ENCODE data around the gene XPNPEP3. TPM values are rescaled to one million over a fixed set of nuclear protein-coding genes. Genes with fewer than 3 reads are reported as not detected.

The XPNPEP3 gene
- total RNA-seq, 1 donor from 2014 or later, result 34.7 TPM

GRCh38 chr22:40950962-40951794 is 94.2 kb downstream of the XPNPEP3 start, which contains the start of gene RBX1:
Gene RBX1, plus strand, starts transcription at chr22:40951378. Its CDS starts 21 bp downstream, at chr22:40951399.
- Mint-ChIP-seq H3K27me3 (ENCODE audit: low read depth) (peaks cover 3% of the 10 kb centered on the region), H3K4me1 (peaks cover 22% of the 10 kb centered on the region), H3K4me3 (peak within 1 kb of the TSS; percentile 100), H3K27ac (ENCODE audit: unreplicated experiment) (peak within 1 kb of the TSS; percentile 100), H3K9me3 (no peaks in the 10 kb centered on the region), H3K36me3 (ENCODE audit: low read depth) (peaks cover 2% of the 10 kb centered on the region)
- peak; percentile 97 for DNase-seq (ENCODE audit: low read depth, low spot score)
- TF ChIP-seq CTCF (conservative IDR thresholded peaks at IDR 0.05), result no peak

GRCh38 chr22:40951795-40952605 is 95.1 kb downstream of the XPNPEP3 start:
- H3K27ac Mint-ChIP-seq (ENCODE audit: unreplicated experiment), result peak overlapping the region; percentile 63
- H3K27me3 Mint-ChIP-seq (ENCODE audit: low read depth), result peaks cover 3% of the 10 kb centered on the region
- DNase-seq (ENCODE audit: low read depth, low spot score), result no peak
- peaks cover 2% of the 10 kb centered on the region for H3K36me3 Mint-ChIP-seq (ENCODE audit: low read depth)
- H3K9me3 Mint-ChIP-seq, result no peaks in the 10 kb centered on the region
- no peak for TF ChIP-seq CTCF (conservative IDR thresholded peaks at IDR 0.05)
- H3K4me3 Mint-ChIP-seq, result peak overlapping the region; percentile 100
- H3K4me1 Mint-ChIP-seq, result peaks cover 22% of the 10 kb centered on the region

GRCh38 chr22:40953471-40953870 is 96.5 kb downstream of the XPNPEP3 start:
- no peak overlapping the region for H3K27ac Mint-ChIP-seq (ENCODE audit: unreplicated experiment)
- no peaks in the 10 kb centered on the region for H3K9me3 Mint-ChIP-seq
- peaks cover 22% of the 10 kb centered on the region for H3K4me1 Mint-ChIP-seq
- no peak for DNase-seq (ENCODE audit: low read depth, low spot score)
- no peak for TF ChIP-seq CTCF (conservative IDR thresholded peaks at IDR 0.05)
- peaks cover 3% of the 10 kb centered on the region for H3K27me3 Mint-ChIP-seq (ENCODE audit: low read depth)
- peaks cover 2% of the 10 kb centered on the region for H3K36me3 Mint-ChIP-seq (ENCODE audit: low read depth)
- H3K4me3 Mint-ChIP-seq, result peak overlapping the region; percentile 100

- TF ChIP-seq CTCF (conservative IDR thresholded peaks at IDR 0.05), result no peak
- Mint-ChIP-seq H3K36me3 (ENCODE audit: low read depth) (peaks cover 2% of the 10 kb centered on the region), H3K9me3 (no peaks in the 10 kb centered on the region), H3K4me3 (peak overlapping the region; percentile 100), H3K27me3 (ENCODE audit: low read depth) (peaks cover 3% of the 10 kb centered on the region), H3K4me1 (peaks cover 22% of the 10 kb centered on the region), H3K27ac (ENCODE audit: unreplicated experiment) (no peak overlapping the region)
- no peak for DNase-seq (ENCODE audit: low read depth, low spot score)
Observed at GRCh38 chr22:40954113-40954512, 97.2 kb downstream of the XPNPEP3 start.

- Mint-ChIP-seq H3K27me3 (ENCODE audit: low read depth) (peaks cover 3% of the 10 kb centered on the region), H3K36me3 (ENCODE audit: low read depth) (peaks cover 4% of the 10 kb centered on the region), H3K27ac (ENCODE audit: unreplicated experiment) (no peak overlapping the region), H3K4me1 (peaks cover 18% of the 10 kb centered on the region), H3K4me3 (no peak overlapping the region), H3K9me3 (no peaks in the 10 kb centered on the region)
- DNase-seq (ENCODE audit: low read depth, low spot score), result no peak
- TF ChIP-seq CTCF (conservative IDR thresholded peaks at IDR 0.05), result no peak
Observed at GRCh38 chr22:40955571-40955970, 98.6 kb downstream of the XPNPEP3 start.
